Fibroblast of villous mesenchyme (primary cell): ENCODE measurements around the gene RNF182. TPM values are rescaled to one million over a fixed set of nuclear protein-coding genes. Genes with fewer than 3 reads are reported as not detected.

Source experiments
- DNase-seq: peaks from one replicate; pipeline ENCODE4 v3.0.0-alpha.2; 2010; ENCODE audit warnings: low read depth
- H3K4me3 ChIP-seq: 2 replicates; pipeline ENCODE4 v1.5.1; 2011; ENCODE audit warnings: low read depth, mild to moderate bottlenecking, low read length
- CTCF ChIP-seq: IDR thresholded peaks from 2 replicates; pipeline ENCODE4 v1.5.1; 2012; ENCODE audit warnings: low read depth, mild to moderate bottlenecking, low read length; ENCODE audit not compliant: insufficient read depth
- total RNA-seq: library from RNA; depleted of rRNA; stranded (reverse); fragments of >200 nt; gene quantifications from 2 replicates; pipeline ENCODE4 v1.2.3, GENCODE V29; 2012

The RNF182 gene
- total RNA-seq, 1 donor: 6.9 TPM

GRCh38 chr6:14026831-14027539 lies 102.2 kb downstream of the RNF182 start:
- no peak for TF ChIP-seq CTCF
- no peak overlapping the region for H3K4me3 ChIP-seq
- DNase-seq: no peak

GRCh38 chr6:14028631-14029030 lies 103.9 kb downstream of the RNF182 start:
- TF ChIP-seq CTCF: no peak
- DNase-seq: no peak
- no peak overlapping the region for H3K4me3 ChIP-seq

GRCh38 chr6:14029605-14030004 lies 104.9 kb downstream of the RNF182 start:
- DNase-seq: no peak
- no peak overlapping the region for H3K4me3 ChIP-seq
- TF ChIP-seq CTCF: no peak

Other genes with a start within 250 kb of the RNF182 start
- 25.5 and 26.4 TPM in 2 replicates for gene RANBP9, start 213.1 kb upstream of the RNF182 start, total RNA-seq
- 12.2 and 13.8 TPM in 2 replicates for gene MCUR1, start 110.4 kb upstream of the RNF182 start, total RNA-seq
- gene CD83, start 192.8 kb downstream of the RNF182 start, total RNA-seq: 0.32 and 0.86 TPM in 2 replicates